Colon (tissue), 2 donors: ENCODE measurements around the gene PIAS4.

Experiments used
- FAIRE-seq: peaks from 2 replicates; lab custom pipeline; 2012; peaks lifted over from hg19 to GRCh38; lab: Jason Lieb, UNC
- donor health status: control.
- donor health status: control.

PIAS4 gene

DNA sequence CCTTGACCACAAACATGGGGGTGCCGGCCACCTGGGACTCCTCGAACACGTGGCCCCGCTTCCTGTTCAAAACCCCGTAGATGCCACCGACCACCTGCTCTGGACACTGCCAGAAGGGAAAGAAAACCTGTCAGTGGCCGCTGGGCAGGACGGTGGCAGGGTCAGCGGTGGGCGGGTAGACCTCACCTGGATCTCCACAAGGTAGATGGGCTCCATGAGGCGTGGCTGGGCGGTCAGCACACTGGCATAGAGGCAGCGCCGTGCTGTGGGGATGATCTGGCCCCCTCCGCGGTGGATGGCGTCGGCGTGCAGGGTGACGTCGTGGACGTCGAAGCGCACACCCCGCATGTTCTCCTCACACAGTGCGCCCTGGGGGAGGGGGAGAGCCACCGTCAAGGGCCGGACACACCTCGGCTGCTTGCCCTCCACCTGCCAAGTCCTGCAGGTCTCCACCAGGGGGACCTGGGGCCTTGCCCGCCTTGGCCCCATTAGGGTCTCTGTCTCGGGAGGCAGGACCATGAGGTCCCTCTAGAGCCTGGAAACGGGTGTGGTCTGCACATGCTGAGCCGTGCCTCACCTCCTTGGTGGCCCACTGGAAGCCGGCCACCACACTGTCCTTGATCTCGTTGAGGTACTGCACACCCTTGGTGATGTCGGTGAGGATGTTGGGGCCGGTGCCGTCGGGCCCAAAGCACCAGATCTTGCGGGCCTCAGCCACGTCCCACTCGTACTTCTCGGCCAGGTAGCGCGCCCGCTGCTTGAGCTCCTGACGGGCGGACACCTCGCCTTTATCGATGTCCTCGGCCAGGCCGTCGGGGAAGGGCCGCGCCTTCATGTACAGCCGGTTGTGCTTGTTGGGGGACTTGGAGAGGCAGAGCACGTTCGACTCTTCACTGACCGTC is 30.0 kb upstream of the PIAS4 start:
- no peak for FAIRE-seq

DNA sequence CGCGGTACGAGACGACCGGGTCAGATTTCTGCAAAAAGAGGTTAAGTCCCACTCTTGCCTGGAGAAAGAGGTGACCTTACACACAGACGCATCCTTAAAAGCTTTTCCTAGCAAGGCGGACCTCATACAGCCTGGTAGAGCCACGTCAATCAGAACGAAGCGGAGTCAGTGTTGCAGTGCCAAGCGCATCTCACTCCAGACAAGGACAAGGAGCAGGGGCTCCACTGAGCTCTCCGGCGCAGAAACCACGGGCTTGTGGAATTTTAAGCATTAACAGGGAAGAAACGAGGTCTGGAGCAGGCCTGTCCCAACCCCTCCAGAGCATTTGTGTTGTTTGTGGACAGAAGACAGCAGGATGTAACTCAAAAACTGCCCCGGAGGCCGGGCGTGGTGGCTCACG is 29.4 kb upstream of the PIAS4 start:
- no peak for FAIRE-seq

DNA sequence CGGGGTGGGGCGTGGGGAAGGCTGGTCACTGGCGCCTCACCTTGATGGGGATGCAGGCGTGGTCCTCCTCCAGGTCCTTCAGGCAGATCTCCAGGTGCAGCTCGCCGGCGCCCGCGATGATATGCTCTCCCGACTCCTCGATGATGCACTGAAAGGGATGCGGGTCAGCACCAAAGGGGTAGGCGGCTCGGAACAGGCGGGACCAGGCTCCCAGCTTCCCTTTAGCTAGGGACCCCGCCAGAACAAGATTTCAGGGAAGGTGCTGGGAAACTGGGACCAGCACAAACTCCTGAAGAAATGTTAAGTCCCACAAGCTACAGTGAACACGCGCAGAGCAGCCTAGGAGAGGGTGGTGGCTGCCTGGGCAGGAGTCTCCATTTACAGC is 28.3 kb upstream of the PIAS4 start:
- no peak for FAIRE-seq

DNA sequence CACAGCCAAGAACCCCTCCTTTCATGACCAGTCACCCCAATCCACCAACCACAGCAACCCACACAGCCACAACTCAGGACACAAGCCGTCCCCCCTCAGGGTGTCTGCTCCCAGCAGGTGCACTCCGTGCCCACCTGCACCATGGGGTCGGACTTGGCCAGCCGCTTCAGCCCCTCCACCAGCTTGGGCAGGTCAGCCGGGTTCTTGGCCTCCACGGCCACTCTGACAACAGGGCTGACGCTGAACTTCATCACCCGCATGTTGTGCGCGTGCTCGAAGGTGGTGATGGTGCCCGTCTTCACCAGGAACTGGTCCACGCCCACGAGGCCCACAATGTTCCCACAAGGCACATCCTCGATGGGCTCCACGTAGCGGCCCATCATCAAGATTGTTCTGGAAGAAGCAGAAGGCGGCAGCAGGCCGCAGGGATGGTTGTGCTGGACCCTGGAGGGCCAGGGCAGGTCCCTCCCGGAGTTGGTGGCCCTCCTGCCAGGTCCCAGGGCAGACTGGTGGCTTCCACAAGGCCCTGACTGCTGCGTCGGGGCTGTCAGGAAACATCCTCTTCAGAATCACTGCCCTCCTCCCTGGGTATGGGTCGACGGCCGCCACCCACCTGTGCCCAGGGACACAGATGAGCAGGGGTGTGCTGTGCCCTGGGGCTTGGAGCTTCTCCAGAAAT is 27.7 kb upstream of the PIAS4 start:
- no peak for FAIRE-seq

DNA sequence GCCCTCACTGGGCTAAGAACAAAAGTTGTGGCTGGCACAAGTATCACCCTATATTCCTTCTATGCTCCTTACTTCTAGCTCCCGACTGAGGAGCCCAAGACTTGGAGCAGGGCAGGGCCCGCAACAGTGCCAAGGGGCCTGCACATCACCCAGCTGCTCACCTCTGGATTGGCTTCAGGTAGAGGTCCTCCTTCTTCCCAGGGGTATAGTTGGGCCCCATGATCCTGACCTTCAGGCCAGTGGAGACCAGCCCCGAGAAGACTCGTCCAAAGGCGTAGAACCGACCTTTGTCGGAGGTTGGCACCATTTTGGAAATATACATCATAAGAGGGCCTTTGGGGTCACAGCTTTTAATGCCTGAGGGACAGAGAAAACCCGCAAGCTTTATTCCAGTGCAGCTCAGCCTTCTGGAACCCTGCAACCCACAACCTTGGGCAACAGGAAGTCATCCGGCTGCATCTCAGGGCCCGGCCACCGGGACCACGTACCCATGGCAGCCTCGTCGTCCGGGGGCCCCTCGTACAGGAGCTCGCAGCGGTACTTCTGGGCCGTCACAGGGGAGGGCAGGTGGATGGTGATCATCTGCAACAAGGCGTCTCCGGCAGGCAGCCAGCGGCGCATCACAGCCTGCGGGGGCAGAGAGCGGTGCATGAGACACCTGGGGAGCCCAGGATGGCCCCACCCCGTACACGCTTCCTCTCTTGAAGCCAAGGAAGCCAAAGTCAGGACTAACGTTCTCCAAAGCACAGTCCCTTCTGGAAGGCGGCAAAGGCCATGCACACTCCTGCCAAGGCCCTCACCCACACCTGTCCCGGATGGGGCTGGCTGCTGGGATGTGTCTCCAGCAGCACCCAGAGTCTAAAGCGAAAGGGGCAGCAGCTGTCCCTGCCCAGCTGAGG is 26.9 kb upstream of the PIAS4 start:
- FAIRE-seq, result no peak

DNA sequence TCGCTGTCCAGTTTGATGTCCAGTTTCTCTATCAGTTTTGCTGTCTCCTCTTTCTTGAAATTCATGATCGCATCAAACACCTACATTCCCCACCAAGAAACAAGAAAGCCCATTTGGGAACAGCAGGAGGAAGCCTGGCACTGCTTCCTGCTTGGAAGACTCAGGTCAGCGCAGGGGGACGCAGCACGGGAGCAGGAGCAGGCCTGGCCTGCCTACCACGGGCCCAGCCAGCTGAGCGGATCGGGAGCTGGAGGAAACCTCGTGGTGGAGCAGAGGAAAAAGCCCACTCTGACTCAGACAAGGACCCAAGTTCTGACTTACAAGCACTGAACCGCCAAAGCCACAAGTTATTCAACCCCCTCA is 26.2 kb upstream of the PIAS4 start:
- FAIRE-seq, result no peak

DNA sequence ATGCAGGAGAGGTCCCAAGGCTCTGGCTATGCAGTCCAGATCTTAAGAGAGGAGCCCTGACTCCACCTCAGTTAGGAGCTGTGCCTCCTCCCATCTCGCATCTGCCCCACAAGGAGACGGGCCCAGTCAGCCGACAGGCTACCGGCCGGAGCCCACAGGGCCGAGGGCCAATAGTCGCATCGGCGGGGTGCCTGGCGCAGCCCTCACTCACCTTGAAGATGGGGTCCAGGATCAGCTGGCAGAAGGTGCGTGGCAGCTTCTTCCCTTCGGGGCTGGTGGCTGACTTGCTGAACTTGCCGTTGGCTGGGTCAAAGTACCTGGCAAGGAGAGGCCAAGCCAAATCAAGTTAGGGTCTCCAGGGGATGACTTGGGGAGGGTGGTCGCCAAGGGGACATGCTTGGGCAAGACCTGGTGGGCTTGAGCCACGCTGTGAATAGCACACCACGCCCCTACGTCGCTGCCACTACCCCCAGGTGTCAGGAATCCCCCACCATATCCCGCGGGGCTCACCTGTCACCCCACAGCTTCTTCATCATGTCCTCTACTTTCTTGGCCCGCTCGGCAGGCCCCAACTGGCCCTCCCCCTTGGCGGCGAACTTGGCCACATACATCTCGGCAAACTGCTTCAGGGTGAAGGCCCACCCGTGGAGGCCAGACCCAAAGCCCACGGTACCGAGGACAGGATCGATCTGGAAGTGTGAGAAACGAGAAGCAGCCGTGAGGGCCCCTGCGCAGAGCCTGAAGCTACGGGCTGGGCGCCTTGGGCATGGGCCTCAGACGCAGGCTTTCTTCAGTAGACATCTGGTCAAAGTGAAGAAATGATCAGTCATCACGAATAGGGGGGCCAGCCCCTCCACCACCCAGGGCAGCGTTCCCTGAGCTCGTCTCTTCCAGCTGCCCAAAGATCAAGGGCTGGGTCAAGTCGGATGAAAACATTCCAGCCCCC is 25.5 kb upstream of the PIAS4 start:
- FAIRE-seq, result no peak

DNA sequence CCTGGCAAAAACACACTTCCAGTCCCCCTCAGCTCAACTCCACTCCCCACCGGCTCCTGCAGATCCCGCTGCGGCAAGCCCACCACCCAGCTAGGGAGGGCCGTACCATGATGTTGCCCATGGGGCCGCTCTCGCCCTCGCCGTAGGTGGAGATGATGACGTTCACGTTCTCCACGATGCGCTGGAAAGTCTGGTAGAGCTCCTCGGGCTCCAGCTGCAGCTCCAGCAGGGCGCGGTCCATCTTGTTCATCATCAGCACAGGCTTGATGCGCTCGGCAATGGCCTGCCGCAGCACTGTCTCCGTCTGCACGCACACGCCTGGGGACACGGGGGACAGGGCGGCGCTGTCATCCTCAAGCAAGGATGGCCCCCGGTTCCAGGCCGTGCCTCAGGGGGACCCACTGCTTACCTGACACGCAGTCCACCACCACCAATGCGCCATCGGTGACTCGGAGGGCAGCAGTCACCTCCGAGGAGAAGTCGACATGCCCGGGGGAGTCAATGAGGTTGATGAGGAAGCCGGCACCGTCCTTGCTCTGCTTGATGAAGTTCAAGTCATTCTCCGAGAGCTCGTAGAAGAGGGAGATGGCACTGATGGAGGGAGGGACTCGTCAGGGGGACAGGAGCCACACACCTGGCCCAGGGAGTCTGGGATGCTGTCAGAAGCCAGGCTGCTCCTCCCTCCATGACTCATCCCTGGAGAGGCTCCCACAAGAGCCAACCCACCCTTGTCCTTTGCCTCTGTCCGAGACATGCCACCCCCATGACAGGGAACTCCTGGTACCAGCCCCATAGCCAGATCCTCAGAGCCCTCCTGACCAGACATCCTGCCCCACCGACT is 24.6 kb upstream of the PIAS4 start:
- FAIRE-seq, result no peak

DNA sequence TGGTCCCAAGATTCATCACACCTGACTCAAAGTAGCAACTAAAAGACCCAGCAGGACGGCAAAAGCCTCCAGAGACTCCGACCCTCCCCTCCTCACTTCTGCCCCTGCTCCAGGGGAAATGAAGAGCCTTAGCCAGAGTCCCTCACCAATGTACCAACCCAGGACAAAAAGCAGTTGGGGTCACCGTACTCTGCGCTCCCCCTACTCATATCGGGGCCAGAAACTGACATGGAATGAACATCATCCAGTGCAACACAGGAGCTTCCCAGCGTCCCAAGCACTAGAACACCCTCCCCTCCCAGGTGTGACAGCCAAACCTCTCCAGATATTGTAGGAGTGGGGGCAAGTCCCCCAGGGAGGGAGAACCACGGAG is 24.0 kb upstream of the PIAS4 start:
- FAIRE-seq, result no peak

DNA sequence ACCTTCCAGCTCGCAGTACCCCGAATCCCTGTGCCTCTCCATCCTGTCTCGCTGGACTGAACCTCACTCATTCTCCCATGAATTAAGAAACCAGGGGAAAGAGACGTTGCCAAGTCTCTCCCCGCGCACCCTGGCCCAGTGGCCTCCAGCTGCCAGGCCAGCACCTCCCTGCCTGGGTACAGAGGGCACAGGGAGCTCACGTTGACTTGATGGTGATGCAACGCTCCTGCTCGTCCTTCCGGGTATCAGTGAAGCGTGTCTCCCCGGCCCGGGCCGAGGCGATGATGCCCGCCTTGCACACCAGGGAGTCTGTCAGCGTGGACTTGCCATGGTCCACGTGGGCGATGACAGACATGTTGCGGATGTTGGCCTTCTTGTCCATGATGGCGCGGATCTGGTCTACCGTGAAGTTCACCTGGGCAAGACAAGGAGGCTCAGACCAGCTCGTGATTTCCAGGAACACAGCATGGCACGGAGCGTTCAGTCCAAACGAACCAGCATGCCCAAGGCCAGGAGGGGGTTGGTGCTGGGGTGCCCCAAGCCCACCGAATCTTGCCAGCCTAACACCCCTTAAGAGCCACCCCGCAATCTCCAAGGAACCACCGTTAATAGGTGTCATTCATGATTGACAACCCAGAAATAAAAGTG is 23.5 kb upstream of the PIAS4 start:
- no peak for FAIRE-seq

DNA sequence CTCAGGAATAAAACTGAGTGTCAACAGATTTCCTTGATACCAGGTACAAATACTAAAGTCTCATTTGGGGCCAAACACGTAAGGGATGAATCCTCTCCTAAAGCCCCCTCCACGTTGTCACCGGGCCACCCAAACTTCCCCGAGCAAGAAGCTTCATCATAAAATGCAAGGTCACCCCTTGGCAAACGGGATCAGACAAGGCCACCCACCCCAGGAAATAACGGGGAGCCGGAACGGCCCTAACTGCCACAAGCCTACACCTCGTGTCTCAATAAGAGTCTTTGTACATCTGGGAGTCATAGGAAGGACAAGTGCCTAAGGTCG is 23.0 kb upstream of the PIAS4 start:
- no peak for FAIRE-seq

DNA sequence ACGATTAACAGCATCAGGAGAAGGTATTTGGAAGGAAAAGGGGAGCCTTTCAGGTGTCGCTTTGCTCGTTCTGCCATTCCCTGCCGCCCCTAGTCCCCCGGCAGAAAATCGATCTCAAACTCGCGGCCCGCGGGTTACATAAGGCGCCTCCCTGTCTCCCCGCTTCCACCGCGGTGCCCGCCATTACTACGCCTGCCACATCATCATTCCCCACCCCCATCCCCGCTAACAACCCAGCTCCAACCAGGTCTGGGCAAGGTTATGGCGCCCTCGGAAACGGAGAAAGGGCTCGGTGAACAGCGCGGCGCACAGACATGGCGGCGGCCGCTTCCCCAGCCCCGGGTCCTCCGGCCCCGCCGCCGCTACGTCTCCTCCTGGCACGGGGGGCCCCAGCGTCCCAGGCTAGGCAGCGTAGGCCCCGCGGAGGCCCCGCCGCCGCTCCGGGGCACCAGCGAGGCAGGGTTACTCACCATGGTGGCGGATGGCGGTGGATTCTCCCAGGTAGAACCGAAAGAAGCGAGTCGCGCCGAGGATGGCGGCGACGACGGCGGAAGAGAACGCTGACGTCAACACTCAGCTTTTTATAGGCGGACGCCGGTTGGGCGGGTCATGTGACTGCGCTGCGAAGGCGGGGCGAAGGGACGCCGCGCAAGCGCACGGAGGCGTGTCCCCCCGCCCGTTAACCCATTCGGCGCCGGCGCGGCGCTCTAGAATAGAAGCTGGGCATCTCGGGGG is 22.5 kb upstream of the PIAS4 start, which contains the start of gene EEF2:
Gene EEF2, minus strand, starts transcription at position 556 of the 735 bp plus-strand sequence. Its CDS starts 83 bp downstream, at position 473.
- no peak for FAIRE-seq

DNA sequence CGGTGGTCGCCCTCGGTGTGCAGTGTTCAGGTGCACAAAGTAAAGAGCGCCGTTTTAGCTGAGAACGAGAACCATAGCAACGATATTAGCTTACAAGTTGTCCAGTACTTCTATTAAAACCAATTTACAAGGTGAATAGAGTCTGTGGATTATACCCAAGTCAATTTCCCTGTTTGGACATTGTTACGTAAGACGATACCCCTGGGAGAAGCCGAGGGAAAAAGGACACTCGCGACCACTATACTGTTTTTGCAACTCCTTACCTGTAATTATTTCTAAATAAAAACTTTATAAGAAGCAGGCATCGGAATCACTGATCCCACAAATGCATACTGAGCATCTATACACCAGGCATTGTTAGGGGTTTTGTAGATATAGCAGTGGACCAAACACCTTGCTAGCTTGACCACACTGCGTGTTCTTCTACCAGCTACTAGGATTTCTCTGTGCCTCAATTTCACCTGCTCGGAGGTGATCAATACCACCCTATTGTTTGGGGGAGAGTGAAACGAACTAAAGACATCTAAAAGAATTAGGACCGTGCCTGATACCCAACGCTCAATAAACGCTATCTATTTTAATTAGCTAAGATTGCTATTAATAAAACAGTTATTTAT is 21.8 kb upstream of the PIAS4 start:
- FAIRE-seq, result no peak

DNA sequence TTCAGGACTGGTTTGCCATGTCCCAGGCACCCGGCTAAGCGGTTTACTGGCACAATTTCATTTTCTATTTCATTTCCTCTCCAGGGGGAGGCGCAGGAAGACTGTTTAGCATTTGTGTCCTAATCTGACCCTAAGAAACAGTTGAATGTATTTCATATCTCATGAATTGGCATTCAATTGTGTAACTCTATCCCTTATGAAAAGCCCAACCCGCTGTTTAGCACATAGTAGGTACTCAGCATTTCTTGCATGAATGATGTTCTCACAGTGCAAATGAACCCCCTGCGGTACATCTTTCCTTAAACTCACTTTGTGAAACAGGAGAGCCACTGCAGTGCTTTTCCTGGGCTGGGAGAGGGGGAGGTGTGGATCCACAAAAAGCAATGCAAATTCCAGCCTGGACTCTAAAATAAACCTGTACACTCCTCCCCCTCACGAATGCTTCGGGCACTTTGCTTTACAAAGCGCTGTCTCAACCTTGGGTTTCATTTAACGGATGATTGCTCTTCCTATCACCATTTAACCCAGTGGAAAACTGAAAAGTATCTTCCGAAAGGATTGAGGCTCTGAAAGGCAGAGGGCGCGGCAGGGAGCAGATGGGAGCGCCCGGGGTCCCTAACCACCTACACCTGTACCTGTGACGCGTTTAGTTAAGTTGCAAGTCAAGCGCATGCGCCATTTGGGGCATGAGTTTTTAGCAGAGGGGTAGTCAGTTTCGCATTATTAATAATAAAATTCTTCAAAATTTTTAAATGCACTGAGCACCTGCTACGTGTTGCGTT is 21.1 kb upstream of the PIAS4 start:
- FAIRE-seq, result no peak

DNA sequence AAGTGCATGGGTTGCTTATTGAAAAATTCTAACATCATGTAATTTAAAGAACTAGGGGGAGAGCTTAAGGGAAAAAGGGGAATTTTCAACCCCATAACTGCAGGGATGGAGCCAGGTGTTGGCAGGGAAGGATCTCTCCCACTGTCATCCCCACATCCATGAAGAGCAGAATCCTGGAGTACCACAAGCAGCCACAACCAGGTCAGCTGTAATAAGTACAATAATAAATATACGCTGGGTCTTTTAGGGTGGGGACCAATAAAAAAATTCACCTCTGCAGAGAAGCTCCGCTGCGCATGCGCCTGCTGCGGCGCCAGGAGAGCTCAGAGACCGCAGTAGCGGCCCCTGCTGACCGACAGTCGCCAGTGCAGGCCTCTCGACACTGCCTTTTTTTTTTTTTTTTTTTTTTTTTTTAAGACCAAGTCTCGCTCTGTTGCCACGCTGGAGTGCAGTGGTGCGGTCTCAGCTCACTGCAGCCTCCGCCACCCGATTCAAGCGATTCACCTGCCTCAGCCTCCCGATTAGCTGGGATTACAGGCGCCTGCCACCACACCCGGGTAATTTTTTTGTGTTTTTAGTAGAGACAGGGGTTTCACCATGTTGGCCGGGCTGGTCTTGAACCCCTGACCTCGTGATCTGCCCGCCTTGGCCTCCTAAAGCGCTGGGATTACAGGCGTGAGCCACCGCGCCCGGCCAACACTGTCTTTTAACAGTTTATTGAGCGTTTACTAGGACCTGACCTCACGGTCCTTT is 19.7 kb upstream of the PIAS4 start:
- FAIRE-seq, result no peak

DNA sequence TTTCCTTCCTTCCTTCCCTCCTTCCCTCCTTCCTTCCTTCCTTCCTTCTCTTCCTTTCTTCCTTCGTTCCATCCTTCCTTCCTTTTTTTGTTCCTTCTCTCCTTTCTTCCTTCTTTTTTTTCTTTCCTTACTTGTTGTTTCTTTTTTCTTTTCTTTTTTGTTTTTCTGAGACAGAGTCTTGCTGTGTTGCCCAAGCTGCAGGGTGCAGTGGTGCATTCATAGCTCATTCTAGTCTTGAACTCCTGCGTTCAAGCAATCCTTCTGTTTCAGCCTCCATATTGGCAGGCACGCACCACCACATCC is 16.8 kb upstream of the PIAS4 start:
- FAIRE-seq, result no peak

DNA sequence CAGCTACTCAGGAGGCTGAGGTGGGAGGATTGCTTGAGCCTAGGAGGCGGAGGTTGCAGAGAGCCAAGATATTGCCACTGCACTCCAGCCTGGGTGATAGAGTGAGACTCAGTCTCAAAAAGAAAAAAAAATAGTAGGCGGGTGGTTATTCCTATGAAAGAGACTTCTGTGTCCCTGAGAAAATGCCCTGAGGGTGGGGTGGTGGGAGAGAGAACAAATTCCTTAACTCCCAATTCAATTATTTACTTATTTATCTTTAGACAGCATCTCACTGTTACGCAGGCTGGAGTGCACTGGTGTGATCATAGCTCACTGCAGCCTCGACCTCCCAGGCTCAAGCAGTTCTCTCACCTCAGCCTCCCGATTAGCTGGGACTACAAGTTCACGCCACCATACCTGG is 11.9 kb upstream of the PIAS4 start:
- FAIRE-seq, result no peak
